ENCODE results near the gene APOE.

APOE gene

DNA sequence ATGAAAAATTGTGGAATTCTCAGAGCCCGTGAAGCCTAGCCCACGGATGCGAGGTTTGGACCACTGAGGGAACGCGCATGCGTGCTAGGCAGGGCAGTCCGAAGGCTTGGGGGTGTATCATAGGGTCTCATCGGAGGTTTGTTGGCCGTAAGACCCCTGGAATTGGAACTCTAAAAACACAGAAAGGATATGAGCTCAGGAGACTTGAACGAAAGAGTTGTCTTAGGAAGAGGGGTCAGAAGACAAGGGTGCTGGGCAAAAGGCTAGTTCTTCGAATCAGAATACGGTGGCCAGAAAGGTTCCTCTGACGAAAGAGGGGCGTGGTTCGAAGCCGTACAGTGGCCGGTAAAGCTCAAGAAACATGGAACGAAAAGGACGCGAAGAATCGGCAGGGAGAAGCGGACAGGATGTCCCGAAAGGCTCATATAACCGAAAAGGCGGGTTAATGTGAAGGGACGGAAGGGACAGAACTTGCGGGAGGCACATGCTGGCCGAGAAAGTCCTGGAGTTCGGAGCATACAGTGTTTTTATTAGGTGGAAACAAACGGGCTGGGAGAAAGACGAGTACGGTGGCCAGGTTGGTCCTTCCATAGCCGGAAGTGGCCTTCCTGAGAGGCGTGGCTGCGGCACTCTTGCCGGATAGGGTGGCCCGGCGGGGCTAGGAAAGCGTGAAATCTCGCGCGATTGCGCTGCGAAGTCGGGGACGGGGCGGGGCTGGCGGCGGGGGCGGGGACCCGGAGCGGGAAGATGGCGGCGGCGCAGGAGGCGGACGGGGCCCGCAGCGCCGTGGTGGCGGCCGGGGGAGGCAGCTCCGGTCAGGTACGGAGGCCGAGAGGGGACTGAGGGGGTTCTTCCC lies 49.3 kb downstream of the APOE start, which contains the start of gene CLPTM1:
Gene CLPTM1, plus strand, starts transcription at position 732 of the 856 bp plus-strand sequence. Its CDS starts 16 bp downstream, at position 748.
- peak; percentile 97 for DNase-seq (ENCODE audit: low spot score)

- no peak for DNase-seq (ENCODE audit: low spot score)
Measured at GRCh38 chr19:44955505-44956439, 50.2 kb downstream of the APOE start.

DNA sequence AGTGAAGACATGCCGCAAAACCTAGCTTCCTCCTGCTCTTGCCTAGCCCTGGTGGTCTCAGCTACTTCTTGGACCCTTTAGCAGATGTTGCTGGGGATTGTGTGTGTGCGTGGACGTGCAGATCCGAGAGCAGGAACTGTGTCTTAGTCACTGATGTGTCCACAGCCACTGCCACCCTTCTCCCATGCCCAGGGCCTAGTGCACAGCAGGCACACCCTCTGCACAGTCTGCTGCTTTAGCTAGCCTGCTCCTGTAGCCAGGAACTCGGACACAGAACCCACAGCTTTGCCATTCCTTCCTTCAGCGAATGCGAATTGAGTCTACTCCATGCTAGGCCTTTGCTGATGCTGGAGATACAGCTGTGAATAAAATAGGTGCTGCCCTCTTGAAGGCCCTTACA lies 51.9 kb downstream of the APOE start:
- no peak for DNase-seq (ENCODE audit: low spot score)

GRCh38 chr19:44958090-44958489 lies 52.5 kb downstream of the APOE start:
- no peak for DNase-seq (ENCODE audit: low spot score)
